PC-3 (cell line): ENCODE results near the gene PLCL2. TPM values are rescaled to one million over a fixed set of nuclear protein-coding genes. Genes with fewer than 3 reads are reported as not detected.
"Not testable (repeated sequence)": the region's sequence is repeated elsewhere in the genome, so short reads cannot be mapped to it uniquely, and the experiment has no call there.

Experiments
- ATAC-seq: fragments of 200-7000 bp; cut with Tn5 transposase; 2 replicates; pipeline ENCODE4 v1.9.1; 2020; ENCODE audit warnings: mild to moderate bottlenecking, moderate library complexity
- BruUV-seq: library from RNA; stranded (reverse); fragments of 400-500 nt; replicated peaks from 2 replicates; lab custom pipeline; 2021; lab: Mats Ljungman, UMichigan
- CTCF ChIA-PET: fragments of 300-600 bp; sonication (Branson Sonifier 250); formaldehyde crosslinking; loops from one replicate; lab custom pipeline; 2022; ENCODE audit warnings: antibody characterized with exemption; lab: Charles Lee
- POLR2A ChIA-PET: fragments of 300-600 bp; sonication (Branson Sonifier 250); formaldehyde crosslinking; loops from one replicate; lab custom pipeline; 2022; ENCODE audit warnings: antibody characterized with exemption; ENCODE audit not compliant: unreplicated experiment; lab: Charles Lee
- DNase-seq: peaks from one replicate; pipeline ENCODE4 v3.0.0-alpha.2; 2015
- H2AFZ ChIP-seq: fragments of 300-600 bp; sonication (generic); 2 replicates; pipeline ENCODE4 v1.6.0; 2016; ENCODE audit warnings: antibody characterized with exemption, low read length
- H3F3A ChIP-seq: fragments of 300-600 bp; sonication (generic); one replicate; pipeline ENCODE4 v1.6.0; 2017; ENCODE audit warnings: antibody characterized with exemption, low read length, control low read depth, mild to moderate bottlenecking; ENCODE audit not compliant: unreplicated experiment
- H3K27ac ChIP-seq: fragments of 300-600 bp; sonication (generic); 2 replicates; pipeline ENCODE4 v1.5.1; 2016; ENCODE audit warnings: mild to moderate bottlenecking, low read length
- H3K27me3 ChIP-seq: fragments of 300-600 bp; sonication (generic); 2 replicates; pipeline ENCODE4 v1.6.1; 2016; ENCODE audit warnings: low read length, mixed read lengths
- H3K36me3 ChIP-seq: fragments of 300-600 bp; sonication (generic); 2 replicates; pipeline ENCODE4 v1.6.1; 2016; ENCODE audit warnings: low read depth, mixed run types, low read length, mixed read lengths
- H3K4me1 ChIP-seq: fragments of 300-600 bp; sonication (generic); 2 replicates; pipeline ENCODE4 v1.5.1; 2016; ENCODE audit warnings: low read length; ENCODE audit not compliant: insufficient read depth
- H3K4me2 ChIP-seq: fragments of 300-600 bp; sonication (generic); 2 replicates; pipeline ENCODE4 v1.6.0; 2016; ENCODE audit warnings: low read length
- H3K4me3 ChIP-seq: fragments of 300-600 bp; sonication (generic); 2 replicates; pipeline ENCODE4 v1.5.1; 2016; ENCODE audit warnings: mild to moderate bottlenecking, low read length, mixed read lengths
- H3K79me2 ChIP-seq: fragments of 300-600 bp; sonication (generic); 2 replicates; pipeline ENCODE4 v1.6.1; 2017; ENCODE audit warnings: low read length, mixed read lengths
- H3K9ac ChIP-seq: fragments of 300-600 bp; sonication (generic); 2 replicates; pipeline ENCODE4 v1.6.0; 2016; ENCODE audit warnings: mild to moderate bottlenecking, low read length
- H3K9me2 ChIP-seq: fragments of 300-600 bp; sonication (generic); replicated peaks from 2 replicates; pipeline ENCODE4 v1.6.1; 2016; ENCODE audit warnings: mixed run types, low read length, mixed read lengths
- H3K9me3 ChIP-seq: fragments of 300-600 bp; sonication (generic); 2 replicates; pipeline ENCODE4 v1.6.1; 2016; ENCODE audit warnings: low read length, mixed read lengths
- H4K20me1 ChIP-seq: fragments of 300-600 bp; sonication (generic); 2 replicates; pipeline ENCODE4 v1.6.1; 2016; ENCODE audit warnings: low read length, mixed read lengths
- CTCF ChIP-seq: fragments of 300-600 bp; sonication (generic); conservative IDR thresholded peaks from 2 replicates; pipeline ENCODE4 v1.5.1; 2017; ENCODE audit warnings: antibody characterized with exemption, low read depth, mild to moderate bottlenecking, low read length
- EZH2 ChIP-seq: fragments of 300-600 bp; sonication (generic); IDR thresholded peaks from one replicate; pipeline ENCODE4 v1.6.1; 2017; ENCODE audit warnings: antibody characterized with exemption, mild to moderate bottlenecking, low read length; ENCODE audit not compliant: unreplicated experiment
- EZH2phosphoT487 ChIP-seq: fragments of 300-600 bp; sonication (generic); IDR thresholded peaks from 2 replicates; pipeline ENCODE4 v1.6.1; 2018; ENCODE audit warnings: mild to moderate bottlenecking, antibody characterized with exemption, low read length, borderline replicate concordance
- intact Hi-C: fragments of 100-400 bp; cut with micrococcal nuclease; formaldehyde crosslinking; loops from 2 replicates; pipeline ENCODE4 v1.9.0; 2023
- total RNA-seq: library from RNA; depleted of rRNA; stranded (reverse); fragments of >200 nt; gene quantifications from 2 replicates; pipeline ENCODE4 v1.2.3, GENCODE V29; 2014

The PLCL2 gene
- total RNA-seq, 1 experiment from 2014 or later: 9.8 TPM

GRCh38 chr3:16950845-16951244 is 66.1 kb downstream of the PLCL2 start:
- H3K4me1 ChIP-seq: no peaks in the 10 kb centered on the region
- intact Hi-C loops: no loop called here
- H4K20me1 ChIP-seq: no peaks in the 10 kb centered on the region
- DNase-seq: no peak
- no peaks in the 10 kb centered on the region for H3F3A ChIP-seq
- ATAC-seq: no peak
- no peak overlapping the region for H2AFZ ChIP-seq
- H3K27me3 ChIP-seq: no peaks in the 10 kb centered on the region
- H3K27ac ChIP-seq: no peak overlapping the region
- no peaks in the 10 kb centered on the region for H3K79me2 ChIP-seq
- no peaks in the 10 kb centered on the region for H3K9me2 ChIP-seq
- TF ChIP-seq EZH2phosphoT487 (no peak), EZH2 (no peak), CTCF (no peak)
- no peaks in the 10 kb centered on the region for H3K36me3 ChIP-seq
- H3K9me3 ChIP-seq: no peaks in the 10 kb centered on the region
- no peak overlapping the region for H3K4me3 ChIP-seq
- H3K9ac ChIP-seq: no peak overlapping the region
- no peak overlapping the region for H3K4me2 ChIP-seq
- BruUV-seq: no TSS peak
- CTCF ChIA-PET: no interaction called here
- POLR2A ChIA-PET: no interaction called here

GRCh38 chr3:16957852-16958251 is 73.1 kb downstream of the PLCL2 start:
- H3K4me1 ChIP-seq, BruUV-seq, H3K9ac ChIP-seq, H3K9me2 ChIP-seq, H3K79me2 ChIP-seq, H3K9me3 ChIP-seq, CTCF ChIA-PET, DNase-seq, H3K27me3 ChIP-seq, H3F3A ChIP-seq, H3K4me3 ChIP-seq, H3K27ac ChIP-seq, ATAC-seq, H2AFZ ChIP-seq, intact Hi-C loops, H4K20me1 ChIP-seq, H3K36me3 ChIP-seq, POLR2A ChIA-PET, H3K4me2 ChIP-seq: not testable (repeated sequence)

GRCh38 chr3:16960125-16960524 is 75.4 kb downstream of the PLCL2 start:
- Histone ChIP-seq H3K4me1 (no peaks in the 10 kb centered on the region), H3K9ac (no peak overlapping the region), H3K79me2 (no peaks in the 10 kb centered on the region), H3K27ac (no peak overlapping the region), H2AFZ (no peak overlapping the region), H3K27me3 (no peaks in the 10 kb centered on the region), H4K20me1 (no peaks in the 10 kb centered on the region), H3K9me2 (no peaks in the 10 kb centered on the region), H3K4me2 (no peak overlapping the region), H3K9me3 (no peaks in the 10 kb centered on the region), H3K4me3 (no peak overlapping the region), H3K36me3 (no peaks in the 10 kb centered on the region), H3F3A (no peaks in the 10 kb centered on the region)
- ChIA-PET POLR2A (no interaction called here), CTCF (no interaction called here)
- no peak for DNase-seq
- intact Hi-C loops: no loop called here
- TF ChIP-seq CTCF (no peak), EZH2phosphoT487 (no peak), EZH2 (no peak)
- BruUV-seq: no TSS peak
- no peak for ATAC-seq
